Stimulated activated CD4-positive, alpha-beta T cell treated with anti-CD3 and anti-CD28 coated beads, Interleukin-1b, Interleukin-23, amount 100 ng/mL, for 24 hours (primary cell): ENCODE measurements around the gene SCD.

ENCODE experiments used
- DNase-seq, 4 experiments: peaks; one replicate each; pipeline ENCODE4 v3.0.0-alpha.2; 2020; ENCODE audit warnings: low read depth in 4 of 4, low spot score in 1 of 4

Gene SCD

GRCh38 chr10:100340948-100341847 is 5.8 kb upstream of the SCD start:
- no peak for DNase-seq

DNA sequence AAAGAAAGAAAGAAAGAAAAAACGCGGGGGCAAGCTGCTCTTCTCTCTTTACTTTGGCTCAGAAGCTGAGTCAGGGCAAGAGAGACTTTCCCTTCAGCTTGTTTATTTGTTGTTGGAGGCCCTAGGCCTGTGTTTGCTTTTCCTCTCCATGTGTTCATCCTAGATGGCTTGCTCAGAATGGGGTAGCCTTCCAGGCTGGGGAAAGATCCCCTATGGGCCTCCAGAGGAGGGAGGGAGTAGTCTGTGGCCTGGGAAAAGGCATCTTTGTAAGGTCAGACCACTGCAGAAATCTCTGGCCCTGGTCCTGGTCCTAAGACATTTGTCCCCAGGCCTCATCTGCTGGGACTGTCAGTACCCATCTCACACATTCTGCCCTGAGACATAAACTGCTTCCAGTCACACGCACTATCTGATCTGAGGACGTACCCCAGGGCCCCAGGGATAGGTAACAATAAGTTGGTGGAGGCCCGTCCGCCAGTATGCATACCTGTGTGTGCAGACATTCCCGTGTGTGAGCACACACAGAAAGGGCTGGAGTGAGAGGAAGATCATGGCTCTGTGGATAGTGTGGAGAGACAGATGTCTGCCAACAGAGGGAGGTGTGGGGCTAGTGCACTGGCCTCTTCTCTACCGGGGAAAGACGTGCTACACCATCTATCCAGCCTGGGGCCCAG is 4.9 kb upstream of the SCD start:
- DNase-seq: peak in 1 of 4 experiments; percentile 21

DNA sequence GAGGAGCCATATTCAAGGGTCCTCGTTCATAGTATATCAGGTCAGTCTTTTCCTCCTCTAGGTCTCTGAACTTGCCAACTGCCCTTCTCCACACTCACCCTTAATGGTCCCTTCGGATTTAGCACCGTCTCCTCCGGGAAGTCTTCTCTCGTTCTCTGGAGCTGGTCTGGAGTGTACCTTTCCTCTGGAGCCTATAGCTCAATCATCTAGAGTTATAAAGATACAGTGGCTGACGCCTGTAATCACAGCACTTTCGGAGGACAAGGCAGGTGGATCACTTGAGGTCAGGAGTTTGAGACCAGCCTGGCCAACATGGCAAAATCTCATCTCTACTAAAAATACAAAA is 4.4 kb upstream of the SCD start:
- DNase-seq: no peak

DNA sequence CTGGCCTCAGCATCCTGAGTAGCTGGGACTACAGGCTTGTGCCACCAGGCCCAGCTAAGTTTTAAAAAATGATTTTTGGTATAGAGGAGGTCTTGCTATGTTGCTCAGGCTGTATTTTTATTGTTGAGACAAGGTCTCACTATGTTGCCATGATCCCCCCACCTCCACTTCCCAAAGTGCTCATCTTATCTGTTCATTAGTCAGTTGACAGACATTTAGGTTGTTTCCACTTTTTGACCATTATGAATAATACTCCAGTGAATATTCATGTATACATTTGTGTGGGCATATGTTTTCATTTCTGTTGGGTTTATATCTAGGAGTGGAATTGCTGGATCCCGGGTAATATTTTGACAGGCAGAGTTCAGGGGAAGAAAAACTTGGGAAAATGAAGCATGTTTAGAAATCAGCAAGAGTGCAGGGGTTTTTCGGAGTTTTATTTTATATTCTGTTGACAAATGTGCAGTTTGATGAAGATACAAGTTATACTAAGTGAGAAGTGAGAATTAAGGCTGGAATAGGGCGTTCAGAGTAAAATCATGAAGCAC is 2.7 kb upstream of the SCD start:
- DNase-seq: no peak

GRCh38 chr10:100345570-100346330 is 1.3 kb upstream of the SCD start:
- no peak for DNase-seq

GRCh38 chr10:100346351-100346764 is 675 bp upstream of the SCD start:
- DNase-seq: peak in 3 of 4 experiments; percentile 20 to 78 (median 44)

DNA sequence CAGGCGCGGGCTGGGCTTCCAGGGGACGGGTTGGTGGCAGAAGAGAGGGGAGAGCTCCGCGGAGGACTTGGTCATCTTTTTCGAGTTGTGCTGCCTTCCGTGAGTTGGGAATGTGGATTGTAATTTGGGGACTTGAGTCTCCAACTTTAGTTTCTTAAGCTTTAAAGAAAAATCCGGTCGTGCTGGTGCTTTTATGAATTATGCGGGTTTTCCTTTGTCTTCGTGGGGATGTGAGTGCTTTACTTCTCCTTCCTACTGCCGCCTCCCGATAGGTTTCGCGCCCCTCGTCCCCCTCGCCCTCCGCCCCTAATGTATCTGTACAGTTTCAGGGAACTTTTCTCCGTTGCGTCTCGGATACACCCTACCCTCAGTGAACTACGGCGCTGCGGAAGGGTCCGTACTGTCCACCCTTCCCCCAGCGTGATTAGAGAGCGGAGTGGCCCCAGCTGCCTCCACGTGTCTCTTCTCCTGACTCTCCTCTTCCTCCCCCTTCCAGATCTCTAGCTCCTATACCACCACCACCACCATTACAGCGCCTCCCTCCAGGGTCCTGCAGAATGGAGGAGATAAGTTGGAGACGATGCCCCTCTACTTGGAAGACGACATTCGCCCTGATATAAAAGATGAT is 649 bp downstream of the SCD start:
- no peak for DNase-seq

DNA sequence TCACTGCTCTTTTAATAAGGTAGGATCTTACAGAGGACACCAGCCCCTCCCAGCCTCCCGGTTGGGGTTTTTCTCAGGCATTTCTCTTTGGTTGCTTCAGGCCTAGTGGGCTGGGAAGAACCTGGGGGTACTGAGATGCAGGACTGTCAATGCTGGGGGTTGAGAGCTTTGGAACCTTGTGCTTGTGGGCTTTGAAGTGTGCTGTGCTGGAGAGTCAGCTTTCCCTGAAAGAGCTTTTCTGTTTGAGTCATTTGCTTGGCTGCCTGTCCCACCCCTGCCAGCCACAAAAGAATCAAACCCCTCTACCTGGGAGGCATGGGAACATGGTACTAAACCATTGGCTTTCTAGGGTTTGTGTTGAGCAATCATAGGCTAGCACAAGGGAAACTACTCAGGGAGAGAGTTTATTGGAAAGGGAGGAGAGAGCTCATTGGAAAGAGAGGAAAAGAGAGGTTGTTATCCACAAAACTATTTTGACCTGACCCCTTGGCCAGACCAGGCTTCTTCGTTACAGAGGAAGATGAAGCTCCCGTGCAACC is 1.4 kb downstream of the SCD start:
- DNase-seq: no peak

DNA sequence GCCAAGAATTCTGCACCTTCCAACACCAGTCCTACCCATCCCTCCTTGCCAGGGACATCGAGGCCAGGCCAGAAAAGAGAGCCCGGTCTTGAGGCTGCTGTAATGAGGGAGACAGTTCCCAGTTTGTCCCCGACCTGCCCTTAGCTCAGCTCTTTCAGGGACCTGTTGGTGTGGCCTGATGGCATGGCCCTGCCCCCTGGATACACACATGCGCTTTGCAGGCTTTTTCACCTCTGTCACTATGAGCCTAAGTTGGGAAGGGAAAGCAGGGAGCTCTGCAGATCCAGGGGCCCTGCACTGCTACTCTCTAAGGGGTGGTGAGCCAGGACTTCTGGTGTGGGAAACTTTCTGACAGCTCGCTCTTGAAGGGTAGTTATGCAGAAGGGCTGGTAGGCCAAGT is 2.1 kb downstream of the SCD start:
- DNase-seq: no peak

DNA sequence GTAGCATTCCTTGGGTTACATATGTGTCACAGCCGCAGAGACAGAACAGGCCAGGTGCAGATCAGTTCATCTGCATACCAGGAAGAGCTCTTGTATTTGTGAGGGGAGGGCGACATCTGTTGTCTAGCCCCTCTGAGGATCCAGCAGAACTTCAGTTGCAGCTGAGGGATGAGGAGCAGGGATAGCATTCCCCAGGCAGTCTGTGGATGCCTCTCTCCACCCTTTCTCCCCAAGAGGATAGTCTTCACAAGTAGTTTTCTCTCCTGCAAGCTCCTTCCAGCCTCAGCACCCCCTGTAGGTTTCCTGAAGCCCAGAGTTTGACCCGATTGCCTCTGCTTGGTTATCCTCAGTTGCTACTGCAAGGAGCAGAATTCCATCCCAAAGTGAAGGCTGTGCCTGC is 2.6 kb downstream of the SCD start:
- DNase-seq: no peak

DNA sequence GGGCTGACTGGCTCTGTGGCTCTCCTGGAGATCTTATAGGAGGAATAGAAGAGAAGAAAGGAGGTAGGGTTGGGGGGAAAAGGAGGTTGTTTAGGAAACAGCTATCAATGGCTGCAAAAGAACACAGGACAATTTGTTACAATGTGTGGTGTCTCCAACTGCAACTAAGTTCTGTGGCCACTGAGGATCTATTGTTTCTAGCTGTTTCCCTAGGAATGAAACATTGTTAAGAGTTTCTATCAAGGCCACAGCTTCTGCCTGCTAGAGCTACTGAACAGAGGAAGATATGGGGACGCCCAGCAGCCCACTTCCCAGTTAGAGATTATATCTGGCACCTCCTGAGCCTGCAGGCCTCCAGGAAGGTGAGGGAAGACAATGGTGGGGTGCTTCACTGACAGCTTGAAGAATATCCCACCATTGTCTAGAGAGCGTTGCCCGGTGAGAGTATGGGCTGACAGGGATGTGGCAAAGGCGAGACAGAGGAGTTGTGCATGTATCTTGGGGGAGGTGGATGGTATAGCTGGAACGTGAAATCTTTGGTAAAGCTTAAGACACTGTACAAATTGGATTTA is 4.0 kb downstream of the SCD start:
- DNase-seq: no peak

GRCh38 chr10:100353770-100354485 is 6.9 kb downstream of the SCD start:
- no peak for DNase-seq

DNA sequence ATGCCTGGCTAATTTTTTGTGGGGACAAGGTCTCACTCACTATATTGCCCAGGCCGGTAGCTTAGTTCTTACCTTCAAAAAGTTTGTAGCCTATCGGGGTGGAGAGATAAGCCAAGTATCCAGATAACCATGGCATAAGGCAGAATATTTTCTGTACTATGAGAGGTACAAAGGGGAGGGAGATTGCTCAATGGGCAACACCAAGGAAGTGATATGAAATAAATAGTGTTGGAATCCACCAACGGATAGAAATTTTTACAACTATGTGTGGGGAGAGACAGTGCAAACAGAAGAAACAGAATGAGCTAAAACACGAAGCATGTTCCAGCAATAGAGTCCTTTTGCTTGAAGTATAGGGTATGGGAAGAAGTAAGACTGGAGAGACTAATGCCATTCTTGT is 8.1 kb downstream of the SCD start:
- no peak for DNase-seq

GRCh38 chr10:100356067-100357017 is 9.3 kb downstream of the SCD start:
- DNase-seq: no peak

DNA sequence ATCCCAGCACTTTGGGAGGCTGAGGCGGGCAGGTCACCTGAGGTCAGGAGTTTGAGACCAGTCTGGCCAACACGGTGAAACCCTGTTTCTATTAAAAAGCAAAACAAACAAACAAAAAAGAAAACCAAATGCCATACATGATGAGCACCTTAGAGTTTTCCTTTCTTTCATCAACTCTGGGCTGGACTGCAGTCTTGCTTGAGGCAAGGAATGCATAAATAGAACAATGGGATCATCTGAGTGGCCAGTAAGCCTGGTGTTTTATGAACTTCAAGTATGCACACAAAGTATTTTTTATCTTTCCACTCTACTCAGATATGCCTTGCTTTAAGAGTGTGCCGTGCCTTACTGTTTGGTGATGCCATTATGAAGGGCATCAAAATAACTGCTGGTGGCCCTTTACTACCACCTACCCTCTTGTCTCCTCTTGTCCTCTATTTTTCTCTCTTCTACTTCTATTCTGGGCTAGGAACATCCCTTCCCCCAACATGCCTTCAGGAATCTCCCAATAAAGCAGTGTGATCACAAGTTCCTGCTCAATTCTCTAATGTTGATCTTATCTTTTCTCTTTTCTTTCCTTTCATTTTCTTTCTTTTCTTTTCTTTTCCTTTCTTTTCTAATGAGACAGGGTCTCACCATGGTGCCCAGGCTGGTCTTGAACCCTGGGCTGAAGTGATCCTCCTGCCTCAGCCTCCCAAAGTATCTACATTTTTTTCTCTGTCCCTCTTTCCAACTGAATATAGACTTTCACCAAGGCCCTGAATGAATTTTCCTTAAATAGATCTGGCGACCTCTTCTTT is 10.2 kb downstream of the SCD start:
- DNase-seq: no peak

DNA sequence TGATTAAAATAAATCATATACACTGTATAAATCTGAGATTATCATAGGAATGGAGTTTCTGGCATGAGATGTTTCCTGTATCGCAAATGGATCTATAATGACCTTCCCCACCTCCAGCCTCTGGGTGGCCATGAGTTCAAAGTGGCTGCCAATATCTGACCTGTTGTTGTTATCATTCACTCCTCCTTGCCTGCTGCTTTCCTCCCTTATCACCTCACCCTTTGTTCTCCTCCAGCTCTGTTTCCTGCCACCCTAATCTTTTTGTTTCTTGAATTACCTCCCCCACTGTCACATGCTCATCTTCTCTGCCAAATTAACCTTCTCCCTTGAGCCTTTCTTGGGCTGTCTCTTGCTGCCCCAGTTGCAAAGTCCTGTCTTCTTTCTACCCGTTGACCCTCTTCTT is 12.0 kb downstream of the SCD start:
- DNase-seq: no peak

- no peak for DNase-seq
Observed at GRCh38 chr10:100359529-100360150, 12.6 kb downstream of the SCD start.
